H1 (cell line): Measurements from ENCODE around the gene INAFM1. TPM values are rescaled to one million over a fixed set of nuclear protein-coding genes. Genes with fewer than 3 reads are reported as not detected.
A peak's percentile ranks its signal among the peaks of the same experiment; 100 is the strongest.

Experiments used
- CTCF ChIA-PET: fragments of 300-600 bp; sonication (Branson Sonifier 250); formaldehyde crosslinking; loops from one replicate; lab custom pipeline; 2021; ENCODE audit not compliant: partially characterized antibody; lab: Charles Lee
- POLR2A ChIA-PET: fragments of 300-600 bp; sonication (Branson Sonifier 250); formaldehyde crosslinking; loops from one replicate; lab custom pipeline; 2021; ENCODE audit warnings: inconsistent platforms; ENCODE audit not compliant: partially characterized antibody; lab: Charles Lee
- DNase-seq, 2 experiments: peaks; one replicate each; pipeline versions ENCODE4 v3.0.0 to v3.0.0-alpha.2; 2010 to 2022; ENCODE audit warnings: low spot score in 2 of 2, low read depth in 1 of 2, mixed read lengths in 1 of 2
- FAIRE-seq: peaks from 2 replicates; lab custom pipeline; 2011; peaks lifted over from hg19 to GRCh38; lab: Jason Lieb, UNC
- H2AFZ ChIP-seq: 2 replicates; pipeline ENCODE4 v1.8.1; 2012; ENCODE audit warnings: low read length, inconsistent platforms
- H2AK5ac ChIP-seq: 2 replicates; pipeline ENCODE4 v1.6.1; 2013; ENCODE audit warnings: low read depth, low read length
- H2BK120ac ChIP-seq: replicated peaks from 2 replicates; pipeline ENCODE3; 2013; ENCODE audit warnings: low read depth, low read length, inconsistent platforms
- H2BK12ac ChIP-seq: 2 replicates; pipeline ENCODE4 v1.6.1; 2013; ENCODE audit warnings: low read depth, low read length
- H2BK15ac ChIP-seq: 2 replicates; pipeline ENCODE4 v1.6.1; 2013; ENCODE audit warnings: low read length
- H2BK20ac ChIP-seq: 2 replicates; pipeline ENCODE4 v1.6.1; 2013; ENCODE audit warnings: low read length
- H2BK5ac ChIP-seq: 2 replicates; pipeline ENCODE4 v1.6.1; 2013; ENCODE audit warnings: low read depth, low read length
- H3K14ac ChIP-seq: 2 replicates; pipeline ENCODE4 v1.6.1; 2013; ENCODE audit warnings: inconsistent platforms; ENCODE audit not compliant: insufficient read length
- H3K18ac ChIP-seq: 2 replicates; pipeline ENCODE4 v1.6.1; 2013; ENCODE audit warnings: low read length; ENCODE audit errors: extremely low read depth
- H3K23ac ChIP-seq: 2 replicates; pipeline ENCODE4 v1.6.1; 2013; ENCODE audit warnings: inconsistent platforms; ENCODE audit not compliant: insufficient read length
- H3K23me2 ChIP-seq: 2 replicates; pipeline ENCODE4 v1.6.1; 2013; ENCODE audit warnings: low read depth, low read length
- H3K27ac ChIP-seq: 2 replicates; pipeline ENCODE4 v1.6.1; 2011; ENCODE audit warnings: low read depth, low read length, inconsistent platforms
- H3K27me3 ChIP-seq, 4 experiments: replicated peaks in 1 of 4; 1 replicate in 1 of 4; 2 replicates in 3 of 4; pipeline versions ENCODE4 v1.6.1 to v1.8.1; 2011 to 2013; ENCODE audit warnings: low read length in 3 of 4, mild to moderate bottlenecking in 3 of 4, inconsistent platforms in 2 of 4, mixed read lengths in 2 of 4, moderate library complexity in 1 of 4; ENCODE audit not compliant: control insufficient read depth in 3 of 4, insufficient read depth in 3 of 4; ENCODE audit errors: extremely low read depth in 1 of 4
- H3K36me3 ChIP-seq, 4 experiments: 2 replicates each; pipeline versions ENCODE4 v1.6.1 to v1.8.1; 2011 to 2013; ENCODE audit warnings: mild to moderate bottlenecking in 4 of 4, low read length in 3 of 4, moderate library complexity in 2 of 4, control low read depth in 1 of 4, inconsistent platforms in 1 of 4; ENCODE audit not compliant: insufficient read depth in 4 of 4, control insufficient read depth in 2 of 4
- H3K4ac ChIP-seq: replicated peaks from 2 replicates; pipeline ENCODE3; 2013; ENCODE audit warnings: low read length, low read depth, mixed read lengths, inconsistent platforms; ENCODE audit not compliant: insufficient read length
- H3K4me1 ChIP-seq, 4 experiments: replicated peaks in 1 of 4; 1 replicate in 1 of 4; 2 replicates in 3 of 4; pipeline versions ENCODE4 v1.6.1 to v1.8.1; 2011 to 2013; ENCODE audit warnings: low read length in 3 of 4, inconsistent platforms in 2 of 4, mixed read lengths in 1 of 4; ENCODE audit not compliant: insufficient read depth in 4 of 4, control insufficient read depth in 3 of 4
- H3K4me2 ChIP-seq, 2 experiments: 2 replicates each; pipeline versions ENCODE4 v1.6.1 to v1.8.1; 2011 to 2013; ENCODE audit warnings: low read depth in 2 of 2, low read length in 2 of 2, control low read depth in 1 of 2, inconsistent platforms in 1 of 2, mild to moderate bottlenecking in 1 of 2; ENCODE audit not compliant: insufficient read depth in 1 of 2
- H3K4me3 ChIP-seq, 4 experiments: fragments of 200-600, 300-600 bp in 1 of 4; sonication (generic), shearing (Covaris generic), sonication (Bioruptor Twin) in 1 of 4; 2 replicates each; pipeline versions ENCODE4 v1.5.1 to v1.8.1; 2011 to 2016; ENCODE audit warnings: low read length in 4 of 4, low read depth in 3 of 4, control low read depth in 2 of 4, inconsistent platforms in 2 of 4, mild to moderate bottlenecking in 2 of 4, mixed read lengths in 1 of 4, moderate library complexity in 1 of 4; ENCODE audit not compliant: insufficient read depth in 2 of 4; ENCODE audit errors: extremely low read depth in 1 of 4
- H3K56ac ChIP-seq: replicated peaks from 2 replicates; pipeline ENCODE3; 2013; ENCODE audit warnings: low read depth, mild to moderate bottlenecking, mixed read lengths, low read length, inconsistent platforms; ENCODE audit not compliant: insufficient read length
- H3K79me1 ChIP-seq: 2 replicates; pipeline ENCODE4 v1.6.1; 2013; ENCODE audit warnings: low read depth, low read length, control low read depth
- H3K79me2 ChIP-seq, 2 experiments: 2 replicates each; pipeline versions ENCODE4 v1.6.1 to v1.8.1; 2012 to 2013; ENCODE audit warnings: low read length in 2 of 2, mild to moderate bottlenecking in 2 of 2, inconsistent platforms in 1 of 2; ENCODE audit not compliant: insufficient read depth in 2 of 2, control insufficient read depth in 1 of 2
- H3K9ac ChIP-seq, 4 experiments: replicated peaks in 1 of 4; 1 replicate in 1 of 4; 2 replicates in 3 of 4; pipeline versions ENCODE4 v1.6.1 to v1.8.1; 2011 to 2013; ENCODE audit warnings: low read depth in 3 of 4, low read length in 3 of 4, control low read depth in 2 of 4, mild to moderate bottlenecking in 2 of 4, moderate library complexity in 2 of 4, inconsistent platforms in 1 of 4; ENCODE audit errors: extremely low read depth in 1 of 4
- H3K9me3 ChIP-seq, 2 experiments: 2 replicates each; pipeline versions ENCODE4 v1.6.1 to v1.8.1; 2012 to 2013; ENCODE audit warnings: mild to moderate bottlenecking in 2 of 2, moderate library complexity in 2 of 2, control low read depth in 1 of 2, inconsistent platforms in 1 of 2, low read depth in 1 of 2, low read length in 1 of 2, mixed read lengths in 1 of 2; ENCODE audit not compliant: insufficient read depth in 2 of 2
- H4K20me1 ChIP-seq, 2 experiments: replicated peaks in 1 of 2; 2 replicates each; pipeline versions ENCODE3 to v1.8.1; 2011 to 2013; ENCODE audit warnings: inconsistent platforms in 2 of 2, low read length in 2 of 2, mild to moderate bottlenecking in 1 of 2; ENCODE audit not compliant: insufficient read depth in 2 of 2, control insufficient read depth in 1 of 2
- H4K5ac ChIP-seq: 2 replicates; pipeline ENCODE4 v1.6.1; 2013; ENCODE audit warnings: low read length, low read depth, mixed read lengths, inconsistent platforms; ENCODE audit not compliant: insufficient read length
- H4K8ac ChIP-seq: 2 replicates; pipeline ENCODE4 v1.8.0; 2013; ENCODE audit warnings: mild to moderate bottlenecking, moderate library complexity, low read length, inconsistent platforms; ENCODE audit not compliant: insufficient read depth; ENCODE audit errors: extremely low read depth
- H4K91ac ChIP-seq: replicated peaks from 2 replicates; pipeline ENCODE3; 2013; ENCODE audit warnings: low read length, mixed read lengths, inconsistent platforms; ENCODE audit not compliant: insufficient read length
- CEBPB ChIP-seq: IDR thresholded peaks from 2 replicates; pipeline ENCODE4 v1.6.1; 2012; ENCODE audit warnings: low read depth, low read length
- CREB1 ChIP-seq: IDR thresholded peaks from 2 replicates; pipeline ENCODE4 v1.6.1; 2012; ENCODE audit warnings: inconsistent platforms
- JUND ChIP-seq: IDR thresholded peaks from 2 replicates; pipeline ENCODE4 v1.6.1; 2011; ENCODE audit warnings: mild to moderate bottlenecking, improper control_type of control experiment, low read length
- NRF1 ChIP-seq: IDR thresholded peaks from 2 replicates; pipeline ENCODE4 v1.6.1; 2011; ENCODE audit warnings: mild to moderate bottlenecking, low read depth, low read length, improper control_type of control experiment
- PHF8 ChIP-seq: fragments of 200-600 bp; sonication (generic); conservative IDR thresholded peaks from 2 replicates; pipeline ENCODE4 v1.7.1; 2012; ENCODE audit warnings: low read depth, mild to moderate bottlenecking, inconsistent platforms, low read length, moderate library complexity
- SP1 ChIP-seq: IDR thresholded peaks from 2 replicates; pipeline ENCODE4 v1.6.1; 2011; ENCODE audit warnings: low read depth, low read length
- SP4 ChIP-seq: IDR thresholded peaks from 2 replicates; pipeline ENCODE4 v1.6.1; 2012; ENCODE audit warnings: low read length, inconsistent platforms
- WGBS, 2 experiments: shearing (Covaris generic) in 1 of 2; methylation state at CpG; one replicate each; pipeline versions ENCODE4 v1.1.6 to v1.1.7; 2013 to 2015; ENCODE audit warnings: low lambda C conversion rate in 2 of 2, mixed read lengths in 2 of 2, inconsistent platforms in 1 of 2, low coverage in 1 of 2, missing lambda C conversion rate in 1 of 2; ENCODE audit not compliant: insufficient replicate concordance in 2 of 2, insufficient coverage in 1 of 2, insufficient read length in 1 of 2; ENCODE audit errors: extremely low coverage in 1 of 2, missing lambda C conversion rate in 1 of 2; 5-methylcytosine and 5-hydroxymethylcytosine counted together
- polyA plus RNA-seq, 7 experiments: library from polyadenylated mRNA; depleted of rRNA in 3 of 7; stranded (reverse) in 5 of 7; unstranded in 2 of 7; fragments of >200 nt in 5 of 7; fragments of 200-250 nt in 2 of 7; gene quantifications; 1 replicate in 5 of 7; 2 replicates in 1 of 7; 4 replicates in 1 of 7; pipeline versions ENCODE4 v1.2.1 to v1.2.3, GENCODE V29; 2011 to 2013; ENCODE audit warnings: missing spikeins in 2 of 7, mixed read lengths in 2 of 7
- total RNA-seq: library from RNA; stranded (reverse); fragmentation: NEBNext Ultra II Directional; extraction: Animal tissue kit (Norgen Biotek cat#: 25700); gene quantifications from 2 replicates; pipeline ENCODE4 v1.2.1, GENCODE V29; 2021
- TF ChIP-seq, protein P1 (sequence below): IDR thresholded peaks from 2 replicates; pipeline ENCODE4 v1.6.1; 2011; ENCODE audit warnings: low read depth, mild to moderate bottlenecking, low read length; ENCODE audit not compliant: insufficient read depth
- TF ChIP-seq, protein P2 (sequence below): IDR thresholded peaks from 2 replicates; pipeline ENCODE4 v1.6.1; 2012; ENCODE audit warnings: low read length, inconsistent platforms

Gene INAFM1
- total and polyA plus RNA-seq, 2 of the 8 experiments (the other 6 are each of a cell fraction or from before 2014, with no cell fraction given) = 2.6 to 3.4 TPM

DNA sequence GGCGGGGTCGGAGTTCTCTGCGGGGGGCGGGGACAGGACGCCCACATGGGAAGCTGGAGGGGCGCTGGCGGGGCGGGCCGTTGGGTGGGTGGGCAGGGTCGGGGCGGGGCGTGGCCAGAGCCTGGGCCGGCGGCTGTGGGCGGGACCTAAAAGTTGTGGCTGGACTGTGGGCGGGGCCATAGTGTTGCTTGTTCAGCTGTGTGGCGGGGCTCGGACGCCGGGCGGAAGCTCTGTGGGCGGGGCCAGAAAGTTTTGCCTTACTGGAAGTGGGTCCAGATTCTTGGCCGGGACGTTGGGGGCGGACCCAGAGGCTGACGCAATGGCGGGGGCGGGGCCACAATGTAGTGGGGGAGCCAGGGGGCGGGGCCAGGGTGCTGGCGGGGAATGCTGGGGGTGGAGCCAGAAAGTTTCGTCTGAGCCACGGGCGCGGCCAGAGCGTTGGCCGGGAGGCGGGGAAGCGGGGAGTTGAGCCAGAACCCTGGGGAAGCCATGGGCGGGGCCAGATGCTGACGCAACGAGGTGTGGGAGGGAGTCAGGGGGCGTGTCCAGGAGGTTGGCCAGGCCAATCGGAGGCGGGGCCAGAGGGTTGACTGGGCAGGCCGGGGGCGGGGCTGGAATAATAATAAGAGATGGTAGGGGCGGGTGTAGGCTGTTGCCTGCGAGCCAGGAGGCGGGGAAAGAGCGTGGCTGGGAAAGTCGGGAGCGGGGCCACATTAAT, 17.8 kb upstream of the INAFM1 start:
- no peak overlapping the region for H2BK12ac ChIP-seq

More for the DNA sequence above, 17.8 kb upstream of the INAFM1 start:
- H3K9me3 ChIP-seq = no peaks in the 10 kb centered on the region
- no peak overlapping the region for H2AFZ ChIP-seq
- no peak overlapping the region for H2AK5ac ChIP-seq
- FAIRE-seq = peak; percentile 39
- H4K91ac ChIP-seq = no peak overlapping the region
- H3K9ac ChIP-seq = no peak overlapping the region
- H3K23ac ChIP-seq = no peak overlapping the region
- H2BK5ac ChIP-seq = no peak overlapping the region; the same call in 1 of the 2 replicates
- no peak overlapping the region for H2BK20ac ChIP-seq
- H3K56ac ChIP-seq = no peak overlapping the region
- DNase-seq = peak; percentile 98 to 100
- H4K5ac ChIP-seq = no peak overlapping the region
- H3K79me2 ChIP-seq = peaks cover 0 to 15% of the 10 kb centered on the region in 2 experiments; a peak in 2 of 4 replicates
- peak overlapping the region in 1 of 2 experiments; percentile 94; a peak in 2 of 4 replicates for H3K4me2 ChIP-seq
- H4K8ac ChIP-seq = no peak overlapping the region
- no peak overlapping the region for H3K4ac ChIP-seq
- ChIA-PET CTCF (interaction anchor here (0.8 to 6.4 kb wide), 5 partner anchors 11 to 46 kb away, joined by 4 to 74 read pairs (median 5); no protein-coding TSS in a partner anchor), POLR2A (interaction anchor here (1.0 to 3.6 kb wide), 13 partner anchors 11 to 144 kb away, joined by 4 to 50 read pairs (median 7); partner anchors contain the start of genes INAFM1, SAE1 and ZC3H4)
- no peak overlapping the region for H2BK120ac ChIP-seq
- no peak overlapping the region for H3K27ac ChIP-seq
- H2BK15ac ChIP-seq = no peak overlapping the region
- H4K20me1 ChIP-seq = peaks cover 0 to 8% of the 10 kb centered on the region in 2 experiments
- peak overlapping the region in 2 of 4 experiments; percentile 78 to 92; a peak in 6 of 8 replicates for H3K4me3 ChIP-seq
- H3K23me2 ChIP-seq = peaks cover 9% of the 10 kb centered on the region
- H3K4me1 ChIP-seq = peaks cover 0 to 8% (median 6%) of the 10 kb centered on the region in 4 experiments; a peak in 6 of 7 replicates
- TF ChIP-seq, protein P1, sequence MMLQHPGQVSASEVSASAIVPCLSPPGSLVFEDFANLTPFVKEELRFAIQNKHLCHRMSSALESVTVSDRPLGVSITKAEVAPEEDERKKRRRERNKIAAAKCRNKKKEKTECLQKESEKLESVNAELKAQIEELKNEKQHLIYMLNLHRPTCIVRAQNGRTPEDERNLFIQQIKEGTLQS = peak; percentile 62; the same call in 1 of the 2 replicates
- TF ChIP-seq SP1 = peak; percentile 41; the same call in 1 of the 2 replicates
- no peak for TF ChIP-seq NRF1
- peak; percentile 53; the same call in 1 of the 2 replicates for TF ChIP-seq JUND
- TF ChIP-seq PHF8 = no peak
- TF ChIP-seq CREB1 = peak; percentile 65
- peak; percentile 92; the same call in 1 of the 2 replicates for TF ChIP-seq SP4
- TF ChIP-seq, protein P2, sequence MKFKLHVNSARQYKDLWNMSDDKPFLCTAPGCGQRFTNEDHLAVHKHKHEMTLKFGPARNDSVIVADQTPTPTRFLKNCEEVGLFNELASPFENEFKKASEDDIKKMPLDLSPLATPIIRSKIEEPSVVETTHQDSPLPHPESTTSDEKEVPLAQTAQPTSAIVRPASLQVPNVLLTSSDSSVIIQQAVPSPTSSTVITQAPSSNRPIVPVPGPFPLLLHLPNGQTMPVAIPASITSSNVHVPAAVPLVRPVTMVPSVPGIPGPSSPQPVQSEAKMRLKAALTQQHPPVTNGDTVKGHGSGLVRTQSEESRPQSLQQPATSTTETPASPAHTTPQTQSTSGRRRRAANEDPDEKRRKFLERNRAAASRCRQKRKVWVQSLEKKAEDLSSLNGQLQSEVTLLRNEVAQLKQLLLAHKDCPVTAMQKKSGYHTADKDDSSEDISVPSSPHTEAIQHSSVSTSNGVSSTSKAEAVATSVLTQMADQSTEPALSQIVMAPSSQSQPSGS = no peak
- TF ChIP-seq CEBPB = peak; percentile 89
- peaks cover 5% of the 10 kb centered on the region; the same call in 1 of the 2 replicates for H3K79me1 ChIP-seq
- 0% methylated on average over 9 of the region's 52 CpGs; no CpG with 5 or more reads in 1 of the 2 experiments for WGBS, 2 experiments
- peaks cover 5 to 27% (median 12%) of the 10 kb centered on the region in 4 experiments; a peak in 7 of 8 replicates for H3K36me3 ChIP-seq
- H3K27me3 ChIP-seq = no peaks in the 10 kb centered on the region
- no peak overlapping the region for H3K14ac ChIP-seq
- no peak overlapping the region; the same call in 1 of the 2 replicates for H3K18ac ChIP-seq
